GM18502 (cell line): ENCODE data around the gene SPAG9.
"Not testable (repeated sequence)": the region's sequence is repeated elsewhere in the genome, so short reads cannot be mapped to it uniquely, and the experiment has no call there.

Source experiments
- ATAC-seq: cut with Tn5 transposase; IDR thresholded peaks from one replicate; pipeline ENCODE4 v1.9.1; 2021; ENCODE audit warnings: mild to moderate bottlenecking; ENCODE audit not compliant: unreplicated experiment, poor library complexity

Gene SPAG9

DNA sequence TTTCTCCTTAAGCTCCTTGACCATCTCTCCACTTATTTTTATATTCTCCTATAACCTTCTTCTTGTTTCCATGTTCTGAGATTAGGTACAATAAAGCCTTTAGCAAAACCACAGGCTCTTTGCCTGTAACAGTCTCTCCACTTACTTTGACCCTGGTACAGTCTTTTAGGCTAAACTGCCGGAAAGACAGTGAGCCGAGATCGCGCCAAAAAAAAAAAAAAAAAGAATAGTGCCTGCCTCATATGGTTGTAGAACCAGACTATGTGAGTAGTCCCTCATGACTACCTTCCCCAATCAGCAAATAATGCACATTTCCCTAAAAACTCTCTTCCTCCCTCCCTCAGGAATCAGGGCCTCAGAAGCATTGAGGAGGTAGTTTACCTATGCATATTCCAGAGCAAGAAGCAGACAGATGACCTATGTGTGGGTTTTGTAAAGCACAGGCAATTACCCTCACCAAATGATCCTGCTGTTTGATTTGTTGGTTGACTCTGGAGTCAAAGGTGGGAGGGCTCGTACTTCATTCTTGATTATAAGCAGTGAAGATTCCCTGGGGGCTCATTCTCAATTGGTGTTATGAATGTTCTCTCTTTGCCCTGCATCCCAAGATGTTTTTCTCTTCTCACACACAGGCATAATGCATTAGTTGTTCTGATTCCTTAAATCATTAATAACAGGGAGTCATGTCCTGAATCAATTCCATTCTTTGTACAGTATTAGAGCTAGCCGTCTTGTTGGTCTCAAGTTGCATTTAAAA lies 23.8 kb upstream of the SPAG9 start:
- no peak for ATAC-seq

DNA sequence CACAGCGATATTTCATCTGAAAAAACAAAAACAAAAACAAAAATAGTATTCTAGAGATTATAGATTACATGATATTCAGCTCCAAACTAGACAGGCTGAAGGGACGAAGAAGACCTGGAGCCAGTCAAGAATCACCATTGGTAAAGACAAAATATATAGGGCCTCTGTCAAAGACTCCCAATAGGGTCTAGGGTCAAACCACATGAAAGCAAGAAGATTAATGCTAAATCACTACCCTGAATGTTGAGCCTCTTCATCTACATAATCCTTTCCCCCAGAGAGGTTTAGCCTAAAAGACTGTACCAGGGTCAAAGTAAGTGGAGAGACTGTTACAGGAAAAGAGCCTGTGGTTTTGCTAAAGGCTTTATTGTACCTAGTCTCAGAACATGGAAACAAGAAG lies 21.9 kb upstream of the SPAG9 start:
- no peak for ATAC-seq

DNA sequence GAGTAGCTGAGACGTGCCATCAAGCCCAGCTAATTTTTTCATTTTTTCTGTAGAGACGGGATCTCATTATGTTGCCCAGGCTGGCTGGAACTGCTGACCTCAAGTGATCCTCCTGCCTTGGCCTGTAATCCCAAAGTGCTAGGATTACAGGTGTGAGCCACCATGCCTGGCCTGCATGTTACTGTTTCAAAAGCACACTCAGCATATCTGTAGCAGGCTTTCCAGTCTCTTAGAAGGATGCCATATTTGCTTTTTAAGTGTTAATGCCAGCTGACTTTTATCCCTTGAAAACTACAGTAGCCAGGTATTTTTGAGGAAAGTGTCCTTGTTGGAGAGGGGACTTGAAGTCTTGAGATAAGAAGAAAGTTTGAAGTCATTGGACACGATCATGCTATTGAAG lies 15.3 kb upstream of the SPAG9 start:
- ATAC-seq: no peak

DNA sequence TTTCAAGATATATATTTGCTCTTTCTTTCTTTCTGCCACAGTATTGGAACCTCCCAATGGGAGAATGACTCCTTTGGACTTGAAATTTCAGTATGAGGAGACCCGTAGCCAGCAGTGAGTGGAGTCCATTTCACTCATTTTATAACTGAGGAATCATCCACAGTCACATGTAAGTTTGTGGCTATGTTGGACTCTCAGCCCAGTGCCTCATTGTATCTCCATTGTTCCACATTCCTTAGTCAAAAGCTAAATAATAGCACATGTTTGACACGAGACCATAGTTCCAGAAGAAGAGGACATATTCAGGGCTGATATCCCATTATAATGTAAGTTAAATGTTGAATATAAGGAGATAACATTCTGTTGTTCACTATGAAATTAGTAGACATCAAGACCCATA lies 12.7 kb upstream of the SPAG9 start:
- ATAC-seq: no peak

DNA sequence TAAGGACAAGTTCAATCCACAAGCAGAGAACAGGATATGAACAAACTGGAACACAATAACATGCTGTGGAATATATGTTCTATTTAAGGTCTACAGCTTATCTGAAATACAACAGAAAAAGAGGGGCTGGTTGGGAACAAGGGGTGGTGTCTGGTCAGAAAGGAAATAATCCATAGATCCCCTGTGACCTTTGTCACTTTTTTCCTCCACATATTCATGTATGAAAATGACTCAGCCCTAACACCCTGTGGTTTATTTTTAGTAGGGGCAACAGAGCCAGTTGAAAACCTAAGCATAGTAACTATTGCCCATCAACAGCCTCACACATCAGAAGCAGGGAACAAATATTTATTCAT lies 12.3 kb upstream of the SPAG9 start:
- peak; percentile 40 for ATAC-seq

DNA sequence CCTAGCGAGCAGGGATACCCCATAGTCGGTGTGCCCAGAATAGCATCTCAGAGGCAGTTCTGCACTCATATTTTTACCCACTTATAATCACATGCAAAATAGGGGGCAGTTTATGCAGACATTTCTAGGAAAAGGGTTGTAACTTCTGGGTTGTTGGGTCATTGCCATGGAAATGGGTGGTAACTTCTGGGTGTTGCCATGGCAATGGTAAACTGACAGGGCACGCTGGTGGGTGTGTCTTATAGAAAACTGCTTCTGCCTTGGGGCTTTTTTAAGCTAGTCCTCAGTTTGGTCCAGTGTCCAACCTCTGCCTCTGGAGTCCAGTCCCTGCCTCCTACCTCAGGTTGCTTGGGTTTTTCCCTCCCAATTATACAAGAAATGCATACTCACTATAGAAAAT lies 7.4 kb upstream of the SPAG9 start:
- ATAC-seq: no peak

DNA sequence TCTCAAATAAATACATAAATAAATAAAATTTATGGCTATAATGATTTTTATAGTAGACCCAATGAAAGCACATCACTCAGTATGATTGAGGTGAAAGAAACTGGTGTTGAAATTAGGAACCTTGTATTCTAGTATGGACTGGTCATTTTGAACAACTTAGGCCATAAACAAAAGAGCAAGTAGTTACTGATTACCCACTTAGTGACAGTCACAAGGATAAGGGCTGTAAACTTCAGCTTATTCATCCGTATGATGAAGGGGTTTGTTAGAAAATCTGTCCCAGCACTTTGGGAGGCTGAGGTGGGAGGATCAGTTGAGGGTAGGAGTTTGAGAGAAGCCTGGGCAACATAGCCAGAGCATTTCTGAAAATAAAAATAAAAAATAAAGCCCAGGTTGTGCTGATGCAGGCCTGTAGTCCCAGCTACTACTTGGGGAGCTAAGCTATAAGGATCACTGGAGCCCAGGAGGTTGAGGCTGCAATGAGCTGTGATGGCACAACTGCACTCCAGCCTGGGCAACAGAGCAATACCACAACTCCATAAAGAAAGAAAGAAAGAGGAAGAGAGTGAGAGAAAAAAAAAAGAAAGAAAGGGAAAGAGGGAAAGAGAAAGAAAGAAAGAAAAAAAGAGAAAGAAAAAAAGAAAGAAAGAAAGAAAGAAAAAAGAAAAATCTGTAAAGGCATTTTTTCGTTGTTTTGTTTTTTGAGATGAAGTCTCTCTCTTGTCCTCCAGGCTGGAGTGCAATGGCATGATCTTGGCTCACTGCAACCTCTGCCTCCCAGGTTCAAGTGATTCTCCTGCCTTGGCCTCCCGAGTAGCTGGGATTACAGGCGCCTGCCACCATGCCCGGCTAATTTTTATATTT lies 4.2 kb upstream of the SPAG9 start:
- ATAC-seq: no peak

DNA sequence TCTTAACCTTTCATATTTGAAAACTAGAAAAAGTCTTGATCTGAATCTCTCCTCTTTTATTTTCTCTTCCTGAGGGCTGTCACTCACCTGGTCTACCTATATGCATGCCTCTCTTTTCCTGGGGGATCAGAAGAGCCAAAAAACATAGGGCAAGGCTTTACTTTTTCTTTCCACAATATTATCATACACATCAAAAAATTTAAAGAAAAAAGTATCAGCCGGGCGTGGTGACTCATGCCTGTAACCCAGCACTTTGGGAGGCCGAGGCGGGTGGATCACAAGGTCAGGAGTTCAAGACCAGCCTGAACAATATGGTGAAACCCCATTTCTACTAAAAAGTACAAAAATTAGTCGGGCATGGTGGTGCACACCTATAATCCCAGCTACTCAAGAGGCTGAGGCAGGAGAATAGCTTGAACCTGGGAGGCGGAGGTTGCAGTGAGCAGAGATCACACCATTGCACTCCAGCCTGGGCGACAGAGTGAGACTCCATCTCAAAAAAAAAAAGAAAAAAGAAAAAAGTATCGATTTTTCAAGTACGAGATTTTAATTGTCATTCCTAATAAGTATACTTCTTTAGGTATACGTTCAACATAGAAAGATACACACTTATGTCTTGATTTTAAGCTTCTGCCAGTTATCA lies 1.9 kb upstream of the SPAG9 start:
- ATAC-seq: not testable (repeated sequence)

DNA sequence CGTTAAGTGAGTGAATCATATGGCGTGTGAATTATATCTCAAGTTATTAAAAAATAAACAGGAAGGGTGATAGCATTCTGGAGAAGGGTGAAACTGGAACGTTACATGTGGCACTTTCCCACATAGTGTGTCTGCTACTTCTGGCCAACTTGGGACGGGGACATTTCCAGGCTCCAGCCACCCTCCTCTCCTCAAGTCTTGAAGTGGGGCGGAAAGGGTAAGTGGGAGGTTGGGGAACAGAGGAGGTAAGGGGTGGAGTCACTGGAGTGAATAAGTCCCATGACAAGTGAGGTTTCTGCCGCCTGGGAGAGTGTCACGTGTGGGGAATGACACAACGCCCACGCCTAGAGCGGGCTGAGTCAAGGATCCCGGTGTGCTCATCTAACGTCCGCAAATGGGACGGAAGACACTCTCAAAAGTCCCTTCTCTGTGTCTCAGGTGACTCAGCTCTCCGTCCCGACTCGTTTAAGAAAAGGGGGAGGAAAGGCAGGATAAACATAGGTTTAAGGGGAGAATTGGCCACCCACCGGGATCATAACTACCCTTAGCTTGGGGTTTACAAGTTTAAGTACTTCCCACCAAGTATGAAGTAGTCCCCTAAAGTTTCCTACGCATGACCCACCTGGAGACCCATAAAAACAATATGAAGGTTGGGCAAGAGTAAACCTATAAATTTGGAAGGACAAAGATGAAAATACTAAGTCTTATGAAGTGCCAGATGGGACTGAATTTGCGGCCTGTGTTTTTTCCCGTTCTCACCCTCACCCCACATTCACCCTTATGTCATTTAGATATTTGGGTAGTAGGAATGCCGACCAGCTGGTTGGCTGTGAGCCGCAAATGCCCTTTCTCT lies 1.2 kb upstream of the SPAG9 start:
- peak; percentile 39 for ATAC-seq

DNA sequence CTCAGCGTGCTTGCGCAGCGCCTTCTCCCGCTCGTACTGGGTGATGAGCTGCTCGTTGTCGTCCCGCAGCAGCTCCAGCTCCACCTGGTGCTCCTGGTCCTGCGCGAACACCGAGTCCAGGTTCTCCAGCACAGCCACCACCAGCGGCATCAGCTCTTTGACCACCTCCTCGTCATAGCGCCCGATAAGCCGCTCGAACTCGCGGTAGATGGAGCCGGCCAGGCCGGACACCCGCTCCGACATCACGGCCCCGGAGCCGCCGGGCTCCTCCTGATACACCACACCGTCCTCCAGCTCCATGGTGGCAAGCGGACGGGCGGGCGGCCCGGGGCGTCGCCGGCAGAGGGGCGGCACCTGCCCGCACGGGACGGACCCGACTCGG lies 320 bp downstream of the SPAG9 start:
- peak; percentile 37 for ATAC-seq

DNA sequence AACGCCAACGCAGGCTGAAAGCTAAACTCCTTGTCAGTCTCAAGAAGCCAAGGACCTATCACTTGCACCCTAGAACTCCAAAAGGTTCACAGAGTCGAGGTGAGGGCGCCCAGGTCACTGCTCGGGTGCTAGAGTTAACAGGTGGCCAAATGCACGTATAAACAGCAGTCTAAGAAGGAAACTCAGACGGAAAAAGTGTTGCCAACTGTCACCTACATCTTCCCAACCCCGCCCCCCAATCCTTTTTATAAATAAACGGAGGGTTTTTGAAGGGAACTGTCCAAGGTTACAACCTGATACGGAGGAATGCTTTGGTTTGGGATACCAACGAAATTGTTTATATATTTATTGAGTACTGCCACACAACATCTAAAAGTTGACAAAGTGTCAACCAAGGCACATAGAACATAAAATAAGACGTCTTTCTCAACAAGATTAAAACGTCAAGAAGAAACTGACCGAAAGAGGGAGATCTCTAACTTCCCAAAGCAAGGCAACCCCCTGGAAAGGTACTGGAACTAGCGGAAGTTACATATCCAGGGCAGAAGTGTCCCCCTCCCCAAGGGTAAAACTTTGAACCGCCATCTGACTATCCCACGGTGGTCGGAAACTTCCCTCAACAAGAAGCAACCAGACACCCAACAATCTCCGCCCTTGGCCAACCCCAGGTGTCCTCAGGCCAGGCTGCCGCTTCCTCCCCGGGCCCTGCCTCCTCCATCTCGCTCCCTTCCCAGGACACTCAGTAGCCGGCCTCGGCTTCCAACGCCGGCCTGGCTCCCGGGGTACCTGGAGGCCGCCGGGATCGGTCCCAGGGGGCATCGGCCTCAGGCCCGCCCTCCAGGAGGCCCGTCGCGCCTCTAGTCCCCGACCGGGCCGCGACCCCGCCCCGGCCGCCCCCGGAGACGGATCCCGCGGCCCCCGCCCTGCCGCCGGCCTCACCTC lies 982 bp downstream of the SPAG9 start:
- peak; percentile 30 for ATAC-seq

DNA sequence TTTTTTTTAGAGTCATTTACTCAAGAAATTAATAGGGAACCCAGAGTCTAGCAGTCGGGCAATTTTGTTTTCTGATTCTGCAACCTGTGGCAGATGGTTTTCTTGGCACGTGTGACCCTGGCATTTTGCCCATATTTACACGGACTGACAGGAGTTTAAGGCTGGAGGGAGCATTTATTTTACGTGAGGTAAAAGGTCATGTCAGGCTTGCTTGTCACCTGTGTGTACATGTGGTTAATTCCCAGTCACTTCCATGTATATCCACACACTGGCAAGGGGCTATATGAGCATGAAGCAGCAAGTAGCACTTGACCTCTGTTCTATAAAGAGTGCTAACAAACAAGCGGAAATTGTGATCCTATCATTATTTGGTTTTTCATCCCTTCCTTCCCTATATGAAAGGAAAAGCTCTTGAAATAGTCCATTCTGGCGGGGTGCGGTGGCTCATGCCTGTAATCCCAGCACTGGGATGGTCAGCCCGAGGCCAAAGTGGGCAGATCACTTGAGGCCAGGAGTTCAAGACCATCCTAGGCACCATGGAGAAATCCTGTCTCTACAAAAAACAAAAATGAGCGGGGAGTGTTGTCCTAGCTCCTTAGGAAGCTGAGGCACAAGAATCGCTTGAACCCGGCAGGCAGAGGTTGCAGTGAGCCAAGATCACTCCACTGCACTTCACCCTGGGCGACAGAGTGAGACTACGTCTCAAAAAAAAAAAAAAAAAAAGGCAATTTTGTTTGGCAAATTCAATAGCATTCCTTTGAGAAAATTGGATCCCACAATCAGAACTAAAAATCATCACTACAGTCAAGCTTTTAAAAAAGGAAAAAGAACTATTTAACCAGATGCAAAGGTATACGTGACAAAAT lies 2.1 kb downstream of the SPAG9 start:
- ATAC-seq: no peak

DNA sequence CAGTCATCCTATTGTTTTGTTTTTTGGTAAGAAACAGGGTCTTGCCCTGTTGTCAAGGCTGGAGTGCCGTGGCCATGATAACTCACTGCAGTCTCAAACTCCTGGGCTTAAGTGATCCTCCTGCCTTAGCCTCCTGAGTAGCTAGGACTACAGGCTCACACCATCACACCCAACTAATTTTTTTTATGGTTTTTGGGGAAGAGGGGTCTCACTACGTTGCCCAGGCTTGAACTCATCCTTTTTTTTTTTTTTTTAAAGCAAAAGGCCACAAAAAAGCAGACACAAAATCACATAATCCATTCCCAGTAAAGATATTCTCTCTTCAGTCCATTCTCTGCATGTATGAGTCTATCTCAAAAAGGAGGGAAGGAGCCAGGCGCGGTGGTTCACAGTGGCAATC lies 5.5 kb downstream of the SPAG9 start:
- no peak for ATAC-seq

DNA sequence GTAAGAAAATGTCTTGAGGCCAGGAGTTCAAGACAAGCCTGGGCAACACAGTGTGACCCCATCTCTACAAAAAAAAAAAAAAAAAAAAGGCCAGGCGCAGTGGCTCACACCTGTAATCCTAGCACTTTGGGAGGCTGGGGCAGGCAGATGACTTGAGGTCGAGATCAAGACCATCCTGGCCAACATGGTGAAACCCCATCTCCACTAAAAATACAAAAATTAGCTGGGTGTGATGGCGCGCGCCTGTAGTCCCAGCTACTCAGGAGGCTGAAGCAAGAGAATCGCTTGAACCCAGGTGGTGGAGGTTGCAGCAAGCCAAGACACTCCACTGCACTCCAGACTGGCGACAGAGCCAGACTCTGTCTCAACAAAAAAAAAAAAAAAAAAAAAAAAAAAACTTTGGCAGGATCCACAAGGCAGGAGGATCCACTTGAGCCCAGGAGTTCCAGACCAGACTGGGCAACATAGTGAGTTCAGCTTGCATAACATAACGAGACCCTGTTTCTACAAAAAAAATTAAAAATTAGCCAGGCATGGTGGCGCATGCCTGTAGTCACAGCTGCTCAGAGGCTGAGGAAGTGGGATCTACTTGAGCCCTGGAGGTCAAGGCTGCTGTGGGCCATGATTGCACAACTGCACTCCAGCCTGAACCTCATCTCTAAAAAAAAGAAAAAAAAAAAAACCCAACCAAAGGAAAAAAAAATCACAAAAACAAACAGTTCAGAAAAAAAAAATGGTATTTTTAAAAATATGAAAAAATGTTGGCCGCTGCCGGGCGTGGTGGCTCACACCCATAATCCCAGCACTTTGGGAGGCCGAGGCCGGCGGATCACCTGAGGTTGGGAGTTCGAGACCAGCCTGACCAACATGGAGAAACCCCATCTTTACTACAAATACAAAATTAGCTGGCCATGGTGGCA lies 8.1 kb downstream of the SPAG9 start:
- ATAC-seq: not testable (repeated sequence)

DNA sequence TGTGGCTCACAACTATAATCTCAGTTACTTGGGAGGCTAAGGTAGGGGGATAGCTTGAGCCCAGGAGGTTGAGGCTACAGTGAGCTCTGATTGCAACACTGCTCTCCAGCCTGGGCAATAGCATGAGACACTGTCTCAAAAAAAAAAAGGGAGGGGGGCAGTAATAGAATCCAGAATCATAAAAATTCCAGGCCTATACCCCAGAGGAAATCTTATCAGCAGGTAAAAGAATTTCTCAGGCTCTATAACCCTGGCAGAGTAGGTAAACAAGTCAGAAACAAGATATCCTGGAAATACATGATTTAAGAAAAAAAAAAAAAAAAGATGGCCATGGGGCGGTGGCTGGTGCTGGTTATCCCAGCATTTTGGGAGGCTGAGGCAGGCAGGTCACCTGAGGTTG lies 12.9 kb downstream of the SPAG9 start:
- no peak for ATAC-seq

DNA sequence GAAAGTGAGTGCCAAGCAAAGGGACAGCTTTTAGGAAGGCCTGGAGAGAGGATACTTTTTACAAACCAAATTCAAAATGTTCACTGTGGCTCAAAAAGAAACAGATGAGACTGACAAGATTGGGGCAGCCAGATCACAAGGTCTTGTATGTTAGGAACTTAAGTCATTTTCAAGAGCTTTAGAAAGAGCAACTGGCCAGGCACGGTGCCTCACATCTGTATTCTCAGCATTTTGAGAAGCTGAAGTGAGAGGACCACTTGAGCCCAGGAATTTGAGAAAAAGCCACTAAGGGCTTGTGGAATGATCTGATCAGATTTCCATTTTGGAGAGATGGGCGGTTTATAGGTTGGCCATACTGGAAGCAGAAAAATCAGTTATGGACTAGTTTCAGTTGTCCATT lies 17.2 kb downstream of the SPAG9 start:
- no peak for ATAC-seq

DNA sequence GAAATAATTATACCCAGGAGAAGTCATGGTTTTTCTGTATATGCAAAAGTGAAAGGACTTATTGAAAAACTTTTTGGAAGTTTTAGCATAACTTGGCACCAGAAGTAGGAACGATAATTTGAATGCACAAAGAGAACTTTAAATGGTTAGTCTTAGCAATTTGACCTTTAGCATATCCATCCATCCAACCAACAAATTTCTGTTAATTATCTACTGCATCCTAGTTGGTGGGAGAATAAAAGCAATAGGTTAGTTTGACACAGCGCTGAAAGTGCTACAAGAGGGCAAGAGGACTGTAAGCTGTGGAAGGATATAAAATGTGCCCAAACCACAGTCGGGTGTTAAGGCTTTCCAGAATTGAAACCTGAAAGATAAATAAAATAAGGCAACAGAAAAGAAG lies 17.6 kb downstream of the SPAG9 start:
- ATAC-seq: no peak
